Measurements from ENCODE around the gene HEXD. TPM values are rescaled to one million over a fixed set of nuclear protein-coding genes. Genes with fewer than 3 reads are reported as not detected.

HEXD gene
- total RNA-seq, 4 donors from 2014 or later = 15.9 to 53.7 (median 39.8) TPM

Small RNAs within 50 kb of the gene (small RNA-seq; reads per million reads assigned to genes)
- not detected for gene RF00019

Other genes starting within 250 kb of the HEXD start
- 10 to 100 TPM in 2 of 4 donors, 1 to 10 TPM in 2; 4.4 to 88.2 (median 17.6) TPM for gene CCDC57, start 205.5 kb upstream of the HEXD start, total RNA-seq
- gene SLC16A3, start 189.3 kb upstream of the HEXD start, total RNA-seq = 10 to 100 TPM in 2 of 4 donors, 1 to 10 TPM in 2; 1.5 to 28.6 (median 12.2) TPM
- gene CSNK1D, start 144.6 kb upstream of the HEXD start, total RNA-seq = 100 to 1,000 TPM in 1 of 4 donors, 10 to 100 TPM in 3; 16.5 to 173 (median 44.6) TPM
- gene CD7, start 100.7 kb upstream of the HEXD start, total RNA-seq = 1 to 10 TPM in 2 of 4 donors, not detected in 2; 2.1 to 4.1 TPM
- 10 to 100 TPM in 2 of 4 donors, 1 to 10 TPM in 2; 3.5 to 29.4 (median 9.0) TPM for gene SECTM1, start 84.6 kb upstream of the HEXD start, total RNA-seq
- not detected for gene TEX19, start 59.1 kb upstream of the HEXD start, total RNA-seq
- gene UTS2R, start 46.6 kb upstream of the HEXD start, total RNA-seq = not detected
- gene OGFOD3, start 239 bp downstream of the HEXD start, total RNA-seq = 10 to 100 TPM; 15.0 to 44.4 (median 24.8) TPM
- 10 to 100 TPM; 12.0 to 93.7 (median 32.5) TPM for gene CYBC1, start 32.4 kb downstream of the HEXD start, total RNA-seq
- gene NARF, start 40.4 kb downstream of the HEXD start, total RNA-seq = 10 to 100 TPM; 15.3 to 55.5 (median 33.3) TPM
- 10 to 100 TPM; 15.9 to 70.9 (median 42.7) TPM for gene FOXK2, start 101.4 kb downstream of the HEXD start, total RNA-seq
- gene WDR45B, start 230.1 kb downstream of the HEXD start, total RNA-seq = 100 to 1,000 TPM in 1 of 4 donors, 10 to 100 TPM in 3; 56.5 to 111 (median 85.4) TPM

Measured in uterus (tissue), 4 donors.